Measurements from ENCODE around the gene SYNPO2. TPM values are rescaled to one million over a fixed set of nuclear protein-coding genes. Genes with fewer than 3 reads are reported as not detected.
A peak's percentile ranks its signal among the peaks of the same experiment; 100 is the strongest.

SYNPO2 gene
- total and polyA plus RNA-seq, 2 of the 13 experiments (the other 11 are each of a cell fraction or from before 2014, with no cell fraction given) = not detected

DNA sequence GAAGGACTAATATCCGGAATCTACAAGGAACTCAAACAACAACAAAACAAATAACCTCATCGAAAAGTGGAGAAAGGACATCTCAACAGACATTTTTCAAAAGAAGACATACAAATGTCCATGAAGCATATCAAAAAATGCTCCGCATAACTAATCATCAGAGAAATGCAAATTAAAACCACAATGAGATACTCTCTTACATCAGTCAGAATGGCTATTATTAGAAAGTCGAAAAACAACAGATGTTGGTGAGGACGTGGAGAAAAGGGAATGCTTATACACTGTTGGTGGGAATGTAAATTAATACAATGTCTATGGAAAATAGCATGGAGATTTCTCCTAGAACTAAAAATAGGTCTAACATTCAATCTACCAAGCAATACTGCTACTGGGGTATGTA is 195.9 kb downstream of the SYNPO2 start:
- Histone ChIP-seq H3K9me3 (ENCODE audit: low read length) (no peaks in the 10 kb centered on the region), H4K20me1 (ENCODE audit: insufficient read depth, low read length) (no peaks in the 10 kb centered on the region), H2AFZ (ENCODE audit: low read length) (no peak overlapping the region), H3K4me2 (ENCODE audit: low read depth, low read length) (no peak overlapping the region), H3K4me3 (replicated peaks in 1 of 3; ENCODE audit: insufficient read depth in 1 of 3, low read depth in 2 of 3, low read length in 3 of 3) (no peak overlapping the region), H3K36me3 (replicated peaks in 1 of 2; ENCODE audit: control insufficient read depth in 1 of 2, insufficient read depth in 2 of 2, low read length in 2 of 2) (no peaks in the 10 kb centered on the region), H3K27me3 (ENCODE audit: control insufficient read depth in 1 of 2, insufficient read depth in 2 of 2, low read length in 2 of 2) (no peaks in the 10 kb centered on the region), H3K79me2 (ENCODE audit: insufficient read depth, low read length) (no peaks in the 10 kb centered on the region), H3K9ac (ENCODE audit: insufficient read depth, low read depth, low read length) (no peak overlapping the region), H3K27ac (ENCODE audit: extremely low read length, insufficient read depth, low read length) (no peak overlapping the region), H3K4me1 (ENCODE audit: insufficient read depth, low read length) (peaks cover 34% of the 10 kb centered on the region)
- POLR2A ChIA-PET = interaction anchor here (2.0 kb wide), 1 partner anchor 128 kb away, joined by 5 read pairs; the partner anchor contains the start of gene USP53
- CTCF ChIA-PET (ENCODE audit: low intra/inter-chr PET ratio, low total read pairs) = no interaction called here
- WGBS (ENCODE audit: low lambda C conversion rate) = 35% methylated on average over 5 of the region's 5 CpGs
- DNase-seq (ENCODE audit: low spot score) (no peak), ATAC-seq (no peak), FAIRE-seq (no peak)
- no TSS peak for BruUV-seq (replicated peaks)
- TF ChIP-seq ZNF44 (CRISPR knock-in tag; IDR thresholded peaks at IDR 0.05) = no peak
- TF ChIP-seq, protein P1, sequence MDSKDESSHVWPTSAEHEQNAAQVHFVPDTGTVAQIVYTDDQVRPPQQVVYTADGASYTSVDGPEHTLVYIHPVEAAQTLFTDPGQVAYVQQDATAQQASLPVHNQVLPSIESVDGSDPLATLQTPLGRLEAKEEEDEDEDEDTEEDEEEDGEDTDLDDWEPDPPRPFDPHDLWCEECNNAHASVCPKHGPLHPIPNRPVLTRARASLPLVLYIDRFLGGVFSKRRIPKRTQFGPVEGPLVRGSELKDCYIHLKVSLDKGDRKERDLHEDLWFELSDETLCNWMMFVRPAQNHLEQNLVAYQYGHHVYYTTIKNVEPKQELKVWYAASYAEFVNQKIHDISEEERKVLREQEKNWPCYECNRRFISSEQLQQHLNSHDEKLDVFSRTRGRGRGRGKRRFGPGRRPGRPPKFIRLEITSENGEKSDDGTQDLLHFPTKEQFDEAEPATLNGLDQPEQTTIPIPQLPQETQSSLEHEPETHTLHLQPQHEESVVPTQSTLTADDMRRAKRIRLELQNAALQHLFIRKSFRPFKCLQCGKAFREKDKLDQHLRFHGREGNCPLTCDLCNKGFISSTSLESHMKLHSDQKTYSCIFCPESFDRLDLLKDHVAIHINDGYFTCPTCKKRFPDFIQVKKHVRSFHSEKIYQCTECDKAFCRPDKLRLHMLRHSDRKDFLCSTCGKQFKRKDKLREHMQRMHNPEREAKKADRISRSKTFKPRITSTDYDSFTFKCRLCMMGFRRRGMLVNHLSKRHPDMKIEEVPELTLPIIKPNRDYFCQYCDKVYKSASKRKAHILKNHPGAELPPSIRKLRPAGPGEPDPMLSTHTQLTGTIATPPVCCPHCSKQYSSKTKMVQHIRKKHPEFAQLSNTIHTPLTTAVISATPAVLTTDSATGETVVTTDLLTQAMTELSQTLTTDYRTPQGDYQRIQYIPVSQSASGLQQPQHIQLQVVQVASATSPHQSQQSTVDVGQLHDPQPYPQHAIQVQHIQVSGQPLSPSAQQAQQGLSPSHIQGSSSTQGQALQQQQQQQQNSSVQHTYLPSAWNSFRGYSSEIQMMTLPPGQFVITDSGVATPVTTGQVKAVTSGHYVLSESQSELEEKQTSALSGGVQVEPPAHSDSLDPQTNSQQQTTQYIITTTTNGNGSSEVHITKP (CRISPR knock-in tag; IDR thresholded peaks at IDR 0.05; ENCODE audit: low read depth) = no peak
- TF ChIP-seq, protein P2, sequence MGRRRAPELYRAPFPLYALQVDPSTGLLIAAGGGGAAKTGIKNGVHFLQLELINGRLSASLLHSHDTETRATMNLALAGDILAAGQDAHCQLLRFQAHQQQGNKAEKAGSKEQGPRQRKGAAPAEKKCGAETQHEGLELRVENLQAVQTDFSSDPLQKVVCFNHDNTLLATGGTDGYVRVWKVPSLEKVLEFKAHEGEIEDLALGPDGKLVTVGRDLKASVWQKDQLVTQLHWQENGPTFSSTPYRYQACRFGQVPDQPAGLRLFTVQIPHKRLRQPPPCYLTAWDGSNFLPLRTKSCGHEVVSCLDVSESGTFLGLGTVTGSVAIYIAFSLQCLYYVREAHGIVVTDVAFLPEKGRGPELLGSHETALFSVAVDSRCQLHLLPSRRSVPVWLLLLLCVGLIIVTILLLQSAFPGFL (CRISPR knock-in tag; IDR thresholded peaks at IDR 0.05) = no peak
- intact Hi-C loops (cut with micrococcal nuclease; ENCODE audit: unreplicated experiment) (no loop called here), in situ Hi-C loops (cut with HindIII; ENCODE audit: extremely low pct_ligation_motif_present, low pct_unique_long_range_greater_than_20kb) (no loop called here)

GRCh38 chr4:119087121-119087520 is 198.5 kb downstream of the SYNPO2 start:
- POLR2A ChIA-PET = no interaction called here
- Histone ChIP-seq H3K4me1 (ENCODE audit: insufficient read depth, low read length) (peaks cover 13% of the 10 kb centered on the region), H2AFZ (ENCODE audit: low read length) (no peak overlapping the region), H3K36me3 (replicated peaks in 1 of 2; ENCODE audit: control insufficient read depth in 1 of 2, insufficient read depth in 2 of 2, low read length in 2 of 2) (no peaks in the 10 kb centered on the region), H3K9ac (ENCODE audit: insufficient read depth, low read depth, low read length) (no peak overlapping the region), H3K4me2 (ENCODE audit: low read depth, low read length) (no peak overlapping the region), H3K27ac (ENCODE audit: extremely low read length, insufficient read depth, low read length) (no peak overlapping the region), H4K20me1 (ENCODE audit: insufficient read depth, low read length) (no peaks in the 10 kb centered on the region), H3K79me2 (ENCODE audit: insufficient read depth, low read length) (no peaks in the 10 kb centered on the region), H3K27me3 (ENCODE audit: control insufficient read depth in 1 of 2, insufficient read depth in 2 of 2, low read length in 2 of 2) (no peaks in the 10 kb centered on the region), H3K4me3 (replicated peaks in 1 of 3; ENCODE audit: insufficient read depth in 1 of 3, low read depth in 2 of 3, low read length in 3 of 3) (no peak overlapping the region), H3K9me3 (ENCODE audit: low read length) (no peaks in the 10 kb centered on the region)
- in situ Hi-C loops (cut with HindIII; ENCODE audit: extremely low pct_ligation_motif_present, low pct_unique_long_range_greater_than_20kb) (no loop called here), intact Hi-C loops (cut with micrococcal nuclease; ENCODE audit: unreplicated experiment) (no loop called here)
- ATAC-seq (no peak), DNase-seq (ENCODE audit: low spot score) (no peak), FAIRE-seq (no peak)
- CTCF ChIA-PET (ENCODE audit: low intra/inter-chr PET ratio, low total read pairs) = no interaction called here
- 35% methylated on average over 3 of the region's 3 CpGs for WGBS (ENCODE audit: low lambda C conversion rate)
- TF ChIP-seq STAG1 (CRISPR knock-in tag; IDR thresholded peaks at IDR 0.05) (peak; percentile 16; the same call in 1 of the 2 replicates), ZBTB42 (CRISPR knock-in tag; IDR thresholded peaks at IDR 0.05) (no peak), TRIM22 (IDR thresholded peaks at IDR 0.05) (no peak), ZUFSP (CRISPR knock-in tag; IDR thresholded peaks at IDR 0.05; ENCODE audit: borderline replicate concordance) (no peak), MAFK (conservative IDR thresholded peaks at IDR 0.05 in 1 of 2, IDR thresholded peaks at IDR 0.05 in 1 of 2; ENCODE audit: low read length in 2 of 2) (no peak), POLR2A (IDR thresholded peaks at IDR 0.05; ENCODE audit: insufficient read depth in 1 of 2, low read depth in 2 of 2, low read length in 2 of 2) (no peak)
- BruUV-seq (replicated peaks) = no TSS peak

All from HepG2 (cell line).